GM19452 (cell line): ENCODE measurements around the gene TAGAP.
"Not testable (repeated sequence)": the region's sequence is repeated elsewhere in the genome, so short reads cannot be mapped to it uniquely, and the experiment has no call there.

Experiments used
- ATAC-seq: cut with Tn5 transposase; IDR thresholded peaks from one replicate; pipeline ENCODE4 v1.9.1; 2021; ENCODE audit not compliant: unreplicated experiment

Gene TAGAP

GRCh38 chr6:159013229-159013628 is 31.6 kb downstream of the TAGAP start:
- ATAC-seq, result no peak

GRCh38 chr6:159012201-159012600 is 32.6 kb downstream of the TAGAP start:
- ATAC-seq, result no peak

DNA sequence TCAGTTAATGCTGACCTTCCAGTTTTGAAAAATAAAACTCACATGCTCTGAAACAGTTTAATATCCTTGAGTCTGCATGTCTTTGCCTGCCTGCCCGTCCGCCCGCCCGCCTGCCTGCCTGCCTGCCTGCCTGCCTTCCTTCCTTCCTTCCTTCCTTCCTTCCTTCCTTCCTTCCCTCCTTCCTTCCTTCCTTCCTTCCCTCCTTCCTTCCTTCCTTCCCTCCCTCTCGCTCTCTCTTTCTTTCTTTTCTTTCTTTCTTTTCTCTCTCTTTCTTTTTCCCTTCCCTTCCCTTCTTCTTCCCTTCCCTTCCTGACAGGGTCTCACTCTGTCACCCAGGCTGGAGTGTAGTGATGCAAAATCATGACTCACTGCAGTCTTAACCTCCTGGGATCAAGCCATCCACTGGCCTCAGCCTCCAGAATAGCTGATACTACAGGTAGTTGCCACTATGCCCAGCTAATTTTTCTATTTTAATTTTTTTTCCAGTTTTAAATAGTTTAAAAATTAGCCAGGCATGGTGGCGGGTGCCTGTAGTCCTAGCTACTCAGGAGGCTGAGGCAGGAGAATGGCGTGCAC is 34.7 kb downstream of the TAGAP start:
- ATAC-seq, result not testable (repeated sequence)

DNA sequence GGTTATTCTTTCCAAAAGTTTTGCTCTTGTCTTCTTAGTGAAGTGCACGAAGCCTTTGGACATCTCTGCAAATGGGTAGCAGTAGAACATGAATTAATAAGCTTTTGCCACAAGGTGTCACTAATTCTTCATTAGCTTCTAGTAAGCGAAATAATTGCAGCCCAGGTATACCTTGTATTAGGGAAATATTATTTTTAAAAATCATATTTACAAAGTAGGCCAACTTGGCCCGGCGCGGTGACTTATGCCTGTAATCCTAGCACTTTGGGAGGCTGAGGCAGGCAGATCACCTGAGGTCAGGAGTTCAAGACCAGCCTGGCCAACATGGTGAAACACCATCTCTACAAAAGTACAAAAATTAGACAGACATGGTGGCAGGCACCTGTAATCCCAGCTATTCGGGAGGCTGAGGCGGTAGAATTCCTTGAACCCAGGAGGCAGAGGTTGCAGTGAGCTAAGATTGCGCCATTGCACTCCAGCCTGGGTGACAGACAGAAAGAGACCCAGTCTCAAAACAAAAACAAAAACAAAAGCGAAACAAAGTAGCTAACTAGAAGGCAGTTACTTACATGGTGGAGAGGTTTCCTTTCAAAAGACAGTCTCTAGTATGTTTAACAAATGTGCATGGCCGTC is 36.0 kb downstream of the TAGAP start:
- peak; percentile 69 for ATAC-seq

DNA sequence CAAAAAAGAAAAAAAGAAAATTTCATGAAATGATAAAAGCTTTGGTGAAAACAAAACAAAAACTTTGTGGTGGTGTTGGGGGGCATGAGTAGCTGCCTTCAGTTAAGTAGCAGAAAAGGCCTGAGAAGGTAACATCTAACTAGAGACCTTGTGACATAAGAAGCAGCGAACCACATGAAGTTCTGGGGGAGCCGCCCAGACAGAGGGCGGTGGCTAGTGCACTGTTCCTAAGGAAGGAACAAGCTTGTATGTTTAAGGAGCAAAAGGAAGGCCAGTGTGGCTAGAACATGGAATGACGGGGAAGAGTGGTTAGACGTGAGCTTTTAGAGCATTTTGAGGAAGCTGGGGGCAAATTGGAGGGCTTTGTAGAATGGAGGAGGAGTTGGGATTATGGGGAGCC is 37.3 kb downstream of the TAGAP start:
- no peak for ATAC-seq

GRCh38 chr6:159005436-159005835 is 39.4 kb downstream of the TAGAP start:
- ATAC-seq, result no peak

DNA sequence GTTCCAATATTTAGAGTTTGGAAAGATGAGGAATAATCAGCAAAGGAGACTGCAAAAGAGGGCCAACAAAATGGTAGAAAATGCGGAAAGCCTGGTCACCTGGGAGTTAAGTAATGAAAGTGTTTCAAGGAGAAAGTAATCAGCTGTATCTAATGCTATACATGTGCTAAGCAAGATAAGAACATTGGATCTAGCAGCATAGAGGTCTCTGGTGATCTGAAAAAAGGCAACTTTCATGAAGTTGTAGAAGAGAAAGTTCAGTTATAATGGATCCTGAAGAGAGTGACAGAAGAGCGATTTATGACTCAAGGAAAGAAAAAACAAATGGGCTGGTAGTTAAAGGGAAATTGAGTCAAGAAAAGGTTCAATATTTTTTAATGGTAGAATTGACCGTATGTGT is 40.2 kb downstream of the TAGAP start:
- no peak for ATAC-seq

DNA sequence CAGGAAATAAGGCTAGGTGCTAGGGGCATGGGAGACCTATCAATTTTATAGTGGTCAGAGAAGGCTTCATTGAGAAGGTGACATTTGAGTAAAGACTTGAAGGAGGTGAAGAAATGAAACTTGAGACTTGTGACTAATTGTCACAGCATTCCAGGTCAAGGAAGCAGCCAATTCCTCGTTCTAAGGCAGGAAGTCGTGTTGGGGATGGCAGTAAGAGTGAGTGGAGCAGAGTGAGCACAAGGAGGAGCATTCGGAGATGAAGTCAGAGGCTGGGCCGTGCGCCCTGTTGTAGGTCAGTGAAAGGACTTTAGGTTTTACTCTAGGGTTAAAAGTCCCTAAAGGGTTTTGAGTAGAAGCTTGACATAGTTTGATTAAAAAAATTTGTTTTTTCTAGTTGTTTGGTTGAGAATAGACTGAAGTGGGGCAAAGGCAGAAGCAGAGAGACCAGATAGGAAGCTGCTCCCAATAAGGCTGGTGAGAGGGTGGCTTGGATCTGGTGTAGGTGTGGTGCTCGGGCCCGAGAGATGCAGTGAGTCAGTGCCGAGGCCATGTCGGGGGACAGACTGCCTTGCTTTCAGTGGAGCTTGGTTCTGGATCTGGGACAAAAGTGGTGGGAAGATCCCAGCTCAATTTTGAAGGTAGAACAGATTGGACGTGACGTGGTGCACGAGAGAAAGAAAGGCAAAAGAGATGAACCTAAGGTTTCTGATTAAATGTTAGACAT is 42.2 kb downstream of the TAGAP start:
- no peak for ATAC-seq

GRCh38 chr6:158999666-159000403 is 45.0 kb downstream of the TAGAP start, which contains the start of gene RSPH3:
RSPH3 (minus strand) TSS chr6:159000202; CDS start chr6:158999550, 652 bp downstream.
- ATAC-seq, result peak; percentile 95

- ATAC-seq, result peak; percentile 23
These were observed 45.6 kb downstream of the TAGAP start for GRCh38 chr6:158999154-158999665.

DNA sequence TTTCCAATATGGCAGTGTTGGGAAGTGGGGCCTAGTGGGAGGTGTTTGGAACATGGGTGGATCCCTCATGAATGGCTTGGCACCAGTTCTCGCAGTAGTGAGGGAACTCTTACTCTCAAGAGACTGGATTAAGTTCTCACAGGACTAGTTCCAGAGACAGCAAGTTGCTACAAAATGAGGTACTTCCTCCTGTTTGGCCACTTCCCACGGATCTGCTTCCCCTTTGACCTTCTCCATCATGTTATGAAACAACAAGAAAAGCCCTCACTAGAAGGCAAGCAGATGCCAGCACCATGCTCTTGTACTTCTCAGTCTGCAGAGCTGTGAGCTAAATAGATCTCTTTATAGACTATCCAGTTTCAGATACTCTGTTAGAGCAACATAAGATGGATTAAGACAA is 47.9 kb downstream of the TAGAP start:
- no peak for ATAC-seq

GRCh38 chr6:158993639-158994038 is 51.2 kb downstream of the TAGAP start:
- ATAC-seq, result no peak

GRCh38 chr6:158991017-158991723 is 53.6 kb downstream of the TAGAP start:
- ATAC-seq, result no peak

DNA sequence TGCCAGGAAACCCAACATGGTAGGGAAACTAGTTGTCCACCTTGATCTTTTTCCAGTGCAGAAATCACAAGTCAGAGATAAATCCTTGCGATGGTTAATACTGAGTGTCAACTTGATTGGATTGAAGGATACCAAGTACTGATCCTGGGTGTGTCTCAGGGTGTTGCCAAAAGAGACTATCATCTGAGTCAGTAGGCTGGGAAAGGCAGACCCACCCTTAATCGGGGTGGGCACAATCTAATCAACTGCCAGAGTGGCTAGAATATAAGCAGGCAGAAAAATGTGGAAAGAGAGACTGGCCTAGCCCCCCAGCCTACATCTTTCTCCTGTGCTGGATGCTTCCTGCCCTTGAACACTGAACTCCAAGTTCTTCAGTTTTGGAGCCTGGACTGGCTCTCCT is 55.1 kb downstream of the TAGAP start:
- ATAC-seq, result not testable (repeated sequence)

GRCh38 chr6:158988477-158988876 is 56.3 kb downstream of the TAGAP start:
- no peak for ATAC-seq

DNA sequence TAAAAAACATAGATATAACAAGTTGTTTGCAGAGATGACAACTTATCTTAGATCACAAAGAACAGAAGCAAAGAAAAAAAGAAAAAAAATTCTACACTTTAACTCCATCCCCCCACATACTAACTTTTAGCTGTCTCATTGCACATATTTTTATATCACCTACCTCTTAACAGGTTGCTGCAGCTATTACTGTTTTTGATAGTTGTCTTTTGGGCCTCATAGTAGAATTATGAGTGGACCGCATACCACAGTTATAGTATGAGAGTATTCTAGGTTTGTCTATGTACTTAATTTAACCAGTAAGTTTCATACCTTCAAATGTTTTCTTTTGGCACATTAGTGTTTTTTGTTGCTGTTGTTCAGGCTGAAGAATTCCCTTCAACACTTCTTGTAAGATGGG is 57.1 kb downstream of the TAGAP start:
- ATAC-seq, result no peak
